Caki2 (cell line): ENCODE measurements around the gene IRX4. TPM values are rescaled to one million over a fixed set of nuclear protein-coding genes. Genes with fewer than 3 reads are reported as not detected.

ENCODE experiments used
- DNase-seq: peaks from one replicate; pipeline ENCODE4 v3.0.0-alpha.2; 2015; ENCODE audit warnings: low read depth
- in situ Hi-C: cut with HindIII; loops from 2 replicates; pipeline ENCODE4 v1.10.0; 2016; ENCODE audit warnings: low sequenced_read_pairs, low pct_unique_long_range_greater_than_20kb, mixed read lengths
- total RNA-seq: library from RNA; depleted of rRNA; stranded (reverse); fragments of >200 nt; shearing (Covaris generic); gene quantifications from 2 replicates; pipeline ENCODE4 v1.2.3, GENCODE V29; 2014; ENCODE audit warnings: low replicate concordance

IRX4 gene
- total RNA-seq, 1 experiment from 2014 or later = not detected

DNA sequence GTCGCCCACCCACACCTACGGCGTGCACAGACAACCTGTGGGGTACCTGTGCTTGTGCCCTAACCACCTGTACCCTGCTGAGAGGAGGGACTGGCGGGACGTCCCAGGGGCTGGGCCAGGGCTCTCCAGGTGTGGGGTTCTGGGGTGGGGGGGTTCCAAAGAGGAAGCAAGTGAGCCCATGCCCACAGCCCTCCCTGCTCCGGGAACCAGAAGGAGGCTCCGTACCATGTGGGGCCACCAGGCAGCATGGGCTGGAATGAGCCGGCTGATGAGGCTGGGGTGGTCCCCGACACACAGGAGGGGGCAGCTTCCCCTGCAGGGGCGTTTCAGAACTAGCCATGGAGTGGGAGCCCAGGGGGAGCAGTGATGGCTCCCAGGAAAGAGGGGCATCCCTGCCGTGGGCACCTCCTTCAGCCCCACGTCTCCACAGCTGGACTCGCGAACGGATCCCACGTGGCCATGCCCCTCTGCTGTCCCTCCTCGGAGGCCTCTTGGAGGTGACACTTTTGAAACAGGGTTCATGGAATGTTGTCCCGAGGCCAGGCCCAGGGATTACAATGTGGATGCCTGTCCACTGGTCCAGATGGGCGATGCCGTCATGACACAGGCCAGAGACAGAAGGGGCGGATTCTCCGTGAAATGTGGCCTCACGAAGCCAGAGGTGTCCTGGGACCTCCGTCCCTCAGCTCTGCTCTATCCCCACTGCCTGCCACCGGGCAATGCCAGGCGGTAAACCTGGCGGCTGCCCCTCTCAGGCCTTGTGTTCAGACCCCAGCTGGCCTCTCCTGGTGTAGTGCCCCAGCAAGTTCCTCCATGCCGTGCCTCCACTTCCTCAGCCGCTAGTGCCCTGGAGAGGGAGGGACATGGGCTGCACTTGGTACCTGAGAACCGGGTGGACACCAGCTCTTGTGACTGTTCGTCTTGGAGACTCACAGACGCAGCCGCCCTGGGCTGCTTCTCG, 33.6 kb upstream of the IRX4 start:
- DNase-seq = no peak
- in situ Hi-C loops = no loop called here

DNA sequence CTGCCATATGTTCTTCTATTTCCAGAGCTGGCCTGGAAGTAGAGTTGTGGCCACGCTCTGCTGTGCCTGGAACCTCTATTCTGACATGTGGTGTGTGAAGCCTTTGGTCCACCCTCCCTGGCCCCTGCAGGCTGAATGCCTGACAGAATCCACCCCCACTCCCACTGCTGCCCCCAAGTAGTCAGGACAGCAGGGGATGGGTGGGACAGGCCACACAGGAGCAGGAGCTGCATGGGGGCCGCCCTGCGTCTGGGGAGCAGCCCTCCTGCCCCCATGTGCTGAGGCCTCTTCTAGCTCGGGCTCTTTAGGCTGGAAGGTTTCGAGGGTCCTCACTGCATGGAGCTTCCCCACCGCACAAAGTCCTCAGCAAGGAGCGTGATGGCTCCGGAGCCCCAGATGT, 32.6 kb upstream of the IRX4 start:
- in situ Hi-C loops = no loop called here
- no peak for DNase-seq

DNA sequence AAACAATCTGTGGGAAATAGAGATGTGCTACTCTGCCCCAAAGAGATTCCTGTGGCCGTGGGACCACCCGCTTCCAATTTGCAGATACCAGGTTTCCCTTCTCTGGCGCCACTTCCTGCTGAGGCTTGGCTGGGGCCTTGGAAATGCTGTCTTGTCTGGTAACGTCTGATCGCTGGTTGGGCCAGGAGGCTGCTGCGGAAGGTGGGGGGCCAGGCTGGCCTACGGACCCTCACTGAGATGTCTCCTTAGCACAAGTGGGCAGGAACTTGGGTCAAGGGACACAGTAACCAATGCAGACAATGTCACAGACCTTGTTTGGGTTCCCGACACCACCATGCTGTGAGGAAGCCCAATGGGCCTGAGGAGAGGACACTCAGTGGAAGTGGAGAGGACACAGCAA, 31.7 kb upstream of the IRX4 start:
- in situ Hi-C loops = no loop called here
- no peak for DNase-seq

DNA sequence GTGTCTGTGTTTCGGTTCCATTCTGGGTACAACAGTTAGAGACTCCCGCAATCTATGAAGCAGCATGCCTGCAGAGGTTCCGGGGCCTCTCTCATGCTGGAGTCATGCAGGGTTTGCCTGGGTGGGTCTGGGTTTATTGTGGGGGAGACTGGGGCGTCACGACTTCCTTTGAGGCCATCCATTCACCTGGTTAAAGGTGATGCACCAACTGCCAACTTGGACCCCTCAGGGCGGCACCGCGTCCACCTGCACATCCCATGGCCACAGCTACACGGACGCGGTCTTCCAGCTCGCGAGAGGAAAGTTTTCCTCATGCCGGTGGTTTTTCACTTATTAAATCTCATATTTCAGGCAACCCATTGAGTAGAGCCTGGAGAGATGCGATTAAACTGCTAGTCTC, 30.9 kb upstream of the IRX4 start:
- no peak for DNase-seq
- in situ Hi-C loops = no loop called here

DNA sequence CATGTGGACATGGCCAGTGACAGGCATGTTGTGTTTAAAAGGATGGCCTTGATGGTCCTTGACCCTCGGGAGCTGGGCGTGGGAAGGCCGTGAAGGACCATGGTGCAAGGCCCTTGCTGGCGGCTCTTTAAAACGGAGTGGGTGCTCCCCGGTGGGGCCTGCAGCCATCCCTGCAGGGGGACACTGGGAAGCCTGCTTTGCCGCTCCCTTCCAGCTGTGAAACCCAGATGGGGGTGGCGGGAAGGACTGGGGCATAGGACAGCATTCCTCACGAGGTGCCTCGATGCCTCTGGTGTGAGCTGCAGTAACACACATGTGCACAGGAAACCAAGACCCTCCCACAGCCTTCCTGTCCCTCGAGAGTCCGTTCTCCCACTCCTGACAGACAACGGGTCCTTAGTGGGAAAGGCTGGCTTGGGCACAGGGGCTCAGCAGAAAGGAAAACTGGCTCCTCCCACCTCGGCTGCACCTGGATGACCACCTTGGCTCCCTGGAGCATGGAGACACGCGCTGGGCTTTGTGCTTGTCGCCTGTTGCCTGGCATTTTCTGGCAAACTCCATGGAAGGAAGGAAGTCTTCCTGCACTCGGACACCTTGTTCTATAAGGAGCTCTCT, 30.3 kb upstream of the IRX4 start:
- in situ Hi-C loops = no loop called here
- no peak for DNase-seq

DNA sequence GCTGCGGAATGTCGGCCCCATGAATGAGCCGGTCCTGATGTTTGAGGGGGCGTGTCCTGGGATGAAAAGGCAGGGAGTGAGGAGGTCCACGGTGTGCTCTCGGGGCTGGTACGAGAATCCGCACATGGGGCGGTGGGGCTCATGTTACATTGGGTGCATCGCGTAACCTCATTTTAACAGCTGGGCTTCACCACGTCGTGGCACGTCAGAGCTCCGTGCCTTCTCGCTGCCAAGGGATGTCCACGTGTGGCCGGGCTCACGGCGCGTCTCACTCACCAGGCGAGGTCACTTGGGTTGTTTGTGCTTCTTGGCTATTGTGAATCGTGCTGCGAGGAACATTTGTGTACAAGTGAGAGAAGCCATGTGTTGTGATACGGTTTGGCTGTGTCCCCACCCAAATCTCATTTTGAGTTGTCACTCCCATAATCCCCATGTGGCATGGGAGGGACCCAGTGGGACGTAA, 29.1 kb upstream of the IRX4 start:
- DNase-seq = no peak
- in situ Hi-C loops = no loop called here

DNA sequence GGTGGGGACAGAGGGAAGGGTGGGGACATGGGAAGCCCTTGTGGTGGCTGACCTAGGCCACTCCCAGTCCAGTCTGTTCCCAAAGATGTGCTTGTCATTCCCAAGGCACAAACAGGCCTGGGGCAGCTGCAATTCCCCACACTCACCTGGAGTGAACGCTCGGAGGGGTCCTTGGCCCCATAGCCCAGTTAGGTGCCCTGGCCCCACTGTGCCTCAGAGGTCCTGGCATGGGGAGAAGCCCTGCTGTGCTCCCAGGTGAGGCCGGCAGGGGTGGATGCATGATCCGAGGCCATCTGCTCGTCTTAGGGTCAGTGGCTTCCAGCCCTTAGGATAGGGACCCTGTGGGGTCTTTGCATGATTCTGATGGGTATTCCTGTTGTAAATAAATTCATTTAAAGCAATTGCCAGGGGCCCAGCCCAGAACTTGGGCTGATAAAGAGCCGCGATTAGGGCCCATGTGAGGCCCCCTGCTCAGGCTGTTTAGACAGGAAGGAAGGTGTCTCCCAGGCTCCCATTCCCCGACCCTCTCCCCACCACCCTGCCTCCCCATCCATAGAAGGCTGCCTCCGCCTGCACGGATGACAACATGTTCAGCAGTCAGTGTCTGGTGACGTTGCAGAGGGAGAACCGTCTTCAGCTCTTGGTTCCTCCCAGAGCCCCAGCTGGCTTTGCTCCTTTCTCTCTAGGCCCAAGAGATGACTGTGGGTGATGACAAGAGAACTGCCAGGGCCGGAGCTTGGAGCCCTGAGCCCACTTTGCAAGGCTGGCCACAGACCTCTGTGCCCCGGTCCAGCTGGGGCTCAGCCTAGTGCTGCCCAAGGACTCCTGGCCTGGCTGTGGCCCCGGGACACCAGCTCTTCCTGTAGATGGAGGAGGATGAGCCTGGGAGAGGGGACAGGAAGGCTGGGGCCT, 28.4 kb upstream of the IRX4 start:
- in situ Hi-C loops = no loop called here
- no peak for DNase-seq

DNA sequence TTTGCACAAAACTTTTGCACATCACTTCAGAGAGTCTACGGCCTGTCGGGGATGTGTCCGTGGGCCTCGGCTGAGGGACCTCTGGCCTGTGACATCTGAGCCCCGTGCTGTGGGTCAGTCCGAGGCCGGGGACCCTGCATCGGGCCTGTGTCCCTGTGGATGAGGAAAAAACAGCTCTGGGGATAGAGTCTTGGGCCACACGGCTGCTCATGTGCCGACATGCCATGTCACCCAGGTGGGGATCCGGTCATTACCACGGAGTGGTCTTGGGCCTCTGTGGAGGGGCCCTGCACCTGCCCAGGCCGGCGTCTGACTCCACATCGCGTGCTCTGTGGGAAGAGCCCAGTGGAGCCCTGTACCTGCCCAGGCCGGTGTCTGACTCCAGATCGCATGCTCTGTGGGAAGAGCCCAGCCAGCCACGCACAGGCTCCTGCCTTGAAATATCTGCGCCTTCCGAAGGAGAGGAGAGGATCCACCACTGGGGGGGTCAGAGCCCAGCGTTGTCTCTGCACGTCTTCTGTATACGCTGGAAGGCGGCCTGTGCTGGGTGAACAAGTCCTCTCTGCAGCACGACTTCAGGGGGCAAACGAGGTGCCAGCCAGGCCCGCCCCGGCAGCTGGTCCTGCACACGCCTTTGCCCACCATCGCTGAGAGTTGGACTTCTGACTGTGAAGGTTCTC, 27.5 kb upstream of the IRX4 start:
- in situ Hi-C loops = no loop called here
- DNase-seq = no peak

DNA sequence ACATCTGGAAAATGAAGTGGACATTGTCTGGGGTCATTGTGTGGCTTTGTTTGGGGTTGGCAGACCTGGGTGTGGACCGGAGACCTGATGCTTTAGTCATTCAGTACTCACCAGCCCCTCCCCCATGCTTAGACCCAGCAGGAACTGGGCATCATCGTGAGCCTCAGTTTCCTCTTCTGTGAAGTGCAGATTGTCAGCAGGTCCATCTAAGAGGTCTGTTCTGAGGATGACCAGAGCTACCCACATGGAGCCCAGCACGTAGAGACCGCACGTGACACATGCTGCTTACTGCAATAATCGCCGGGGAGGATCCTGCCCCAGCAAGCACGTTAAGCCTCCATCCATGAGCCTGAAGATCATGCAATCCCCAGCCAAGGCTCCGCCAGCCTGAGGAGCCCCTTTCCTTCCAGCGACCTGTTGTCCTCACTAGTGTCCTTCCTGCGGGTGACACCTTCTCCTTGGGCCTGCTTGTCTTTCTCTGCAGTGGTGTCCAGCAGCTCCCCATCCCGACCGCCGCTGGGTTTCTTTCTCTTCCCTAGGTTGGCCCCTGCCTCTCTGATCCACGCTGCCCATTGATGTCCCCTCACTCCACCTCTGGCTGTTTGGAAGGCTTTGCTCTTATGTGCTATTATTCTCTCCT, 26.7 kb upstream of the IRX4 start:
- in situ Hi-C loops = no loop called here
- no peak for DNase-seq

DNA sequence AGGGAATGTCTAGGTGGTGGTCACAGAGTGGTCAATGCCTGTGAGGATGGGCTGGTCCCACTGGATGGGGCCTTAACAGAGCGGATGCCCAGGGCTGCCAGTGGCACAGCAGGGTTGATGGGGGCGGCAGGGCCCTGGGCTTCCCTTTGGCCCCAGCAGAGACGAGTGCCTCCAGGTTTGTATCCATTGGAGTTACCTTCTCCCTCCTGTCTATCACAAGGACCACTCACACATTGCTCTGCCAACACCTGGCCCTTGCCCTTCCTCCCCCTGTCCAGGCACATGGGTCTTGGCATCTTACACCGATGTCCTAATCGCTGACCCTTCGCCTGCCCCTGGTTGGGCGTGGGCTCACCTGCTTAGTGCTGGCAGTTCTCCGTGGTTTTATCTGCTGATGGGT, 26.2 kb upstream of the IRX4 start:
- no peak for DNase-seq

DNA sequence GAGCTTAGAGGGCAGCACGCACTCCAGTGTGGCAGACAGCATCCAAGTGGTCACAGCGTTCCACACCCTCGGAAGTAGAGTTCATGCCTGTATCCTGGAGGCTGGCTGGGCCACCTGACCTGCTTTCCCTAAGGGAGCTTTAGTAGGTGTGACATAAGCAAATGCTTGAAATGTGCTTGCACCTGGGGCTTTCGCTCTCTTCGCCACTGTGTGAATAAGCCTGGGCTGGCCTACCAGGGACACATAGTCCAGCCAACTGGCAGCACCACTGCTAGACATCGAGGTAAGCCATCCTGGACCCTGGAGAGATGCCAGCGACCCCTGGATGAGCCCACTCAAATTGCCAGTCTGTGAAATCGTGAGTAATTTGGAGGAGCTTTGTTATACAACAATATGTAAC, 24.9 kb upstream of the IRX4 start:
- in situ Hi-C loops = no loop called here
- no peak for DNase-seq

More for the DNA sequence above, 26.2 kb upstream of the IRX4 start:
- in situ Hi-C loops = no loop called here

DNA sequence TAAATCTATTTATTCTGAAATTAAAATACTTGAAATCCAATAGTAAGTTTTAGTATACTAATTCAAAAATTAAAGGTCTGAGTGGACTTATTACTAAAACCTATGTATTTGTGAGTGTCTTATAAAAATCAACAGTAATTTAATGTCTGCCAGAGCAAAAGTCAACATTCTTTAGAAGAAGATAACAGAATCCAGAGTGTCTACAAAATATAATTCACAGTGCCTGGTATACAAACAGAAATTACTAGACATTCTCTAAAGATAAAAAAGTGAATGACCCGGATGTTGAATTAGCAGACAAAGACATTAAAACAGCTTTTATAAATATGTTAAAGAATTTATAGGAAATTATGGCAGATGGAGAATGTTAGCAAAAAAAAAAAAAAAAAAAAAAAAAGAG, 22.4 kb upstream of the IRX4 start:
- DNase-seq = no peak
- in situ Hi-C loops = no loop called here

DNA sequence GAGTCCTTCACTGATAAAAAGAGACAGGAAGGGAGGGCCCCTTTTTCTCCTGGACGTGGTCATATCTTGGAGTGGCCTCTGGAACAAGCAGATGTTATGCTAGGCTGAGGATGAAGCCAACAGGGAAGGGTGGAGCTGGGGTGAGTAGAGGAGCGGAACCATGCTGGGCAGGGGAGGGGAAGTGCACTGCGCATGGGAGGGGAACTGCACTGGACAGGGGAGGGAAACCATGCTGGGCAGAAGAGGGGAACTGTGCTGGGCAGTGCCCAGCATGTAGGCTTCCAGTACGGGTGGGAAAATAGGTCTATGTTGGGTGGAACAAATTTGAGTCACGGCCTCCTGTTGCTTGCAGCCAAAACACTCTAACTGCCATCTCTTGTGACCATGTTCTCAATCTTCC, 19.3 kb upstream of the IRX4 start:
- in situ Hi-C loops = no loop called here

DNA sequence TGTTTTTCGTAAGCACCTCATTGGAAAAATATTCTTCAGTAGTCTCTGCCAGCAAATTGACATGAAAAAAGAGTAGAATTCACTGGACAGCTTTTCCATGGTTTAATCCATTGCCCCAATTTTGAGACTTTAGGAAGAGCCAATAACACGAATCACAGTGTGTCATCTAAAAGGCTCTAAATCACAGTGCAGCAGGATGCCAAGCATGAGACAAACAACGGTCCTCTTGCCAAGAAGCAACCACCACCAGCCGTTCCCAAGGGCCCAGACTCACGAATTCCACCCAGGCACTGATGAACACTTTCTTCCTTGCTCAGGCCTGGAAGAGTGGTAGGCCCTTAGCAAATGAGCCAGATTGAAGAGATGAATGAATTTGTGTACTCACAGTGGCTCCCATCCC, 18.3 kb upstream of the IRX4 start:
- DNase-seq = no peak
- in situ Hi-C loops = no loop called here

More for the DNA sequence above, 19.3 kb upstream of the IRX4 start:
- DNase-seq = no peak

DNA sequence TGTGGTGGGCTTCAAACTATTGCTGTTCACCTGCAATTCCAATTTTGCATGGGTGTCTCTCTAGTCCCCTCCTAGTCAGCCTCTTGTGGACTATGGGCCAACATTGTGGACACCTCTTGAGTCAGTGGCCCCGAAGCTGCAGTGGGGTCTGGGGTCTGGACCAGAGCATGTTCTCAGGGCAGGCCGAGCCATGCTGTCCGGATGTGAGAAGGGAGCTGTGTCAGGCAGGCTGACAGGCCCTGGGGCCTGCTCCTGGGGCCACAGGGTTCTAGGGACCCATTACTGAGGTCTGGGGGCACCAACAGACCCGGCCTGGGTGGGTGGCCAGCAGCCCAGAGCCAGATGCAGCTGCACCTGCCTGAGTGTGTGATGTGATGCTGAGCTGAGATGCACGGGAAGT, 16.5 kb upstream of the IRX4 start:
- no peak for DNase-seq
- in situ Hi-C loops = no loop called here

DNA sequence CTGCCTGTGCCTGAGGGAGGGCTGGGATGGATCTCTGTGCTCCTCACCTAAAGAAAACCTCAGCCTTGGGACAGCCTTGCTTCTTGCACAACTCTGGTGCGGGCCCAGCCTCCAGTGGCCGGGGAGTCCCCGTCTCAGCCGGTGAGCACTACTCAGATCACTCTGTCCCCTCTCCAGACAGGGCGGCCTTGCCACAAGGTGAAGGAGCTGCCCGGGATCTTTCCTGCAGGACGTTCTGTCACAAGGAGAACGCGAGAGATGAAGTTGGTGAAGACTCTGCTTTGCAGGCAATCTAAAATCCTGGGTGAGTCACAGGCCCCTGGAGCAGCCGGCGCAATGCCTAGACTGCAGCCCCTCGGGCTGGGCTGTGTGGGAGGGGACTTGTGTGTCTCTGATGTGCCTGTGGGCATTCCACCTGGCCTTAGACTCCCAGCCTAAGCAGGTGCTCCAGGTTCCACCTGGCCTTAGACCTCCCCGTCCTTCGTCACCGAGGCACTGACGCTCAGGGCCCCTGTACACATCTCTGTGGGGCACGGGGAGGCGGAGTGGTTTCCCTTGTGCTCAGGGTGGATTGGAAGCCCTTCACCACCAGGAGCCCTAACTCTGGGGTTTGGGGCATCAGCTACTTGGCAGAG, 15.2 kb upstream of the IRX4 start:
- in situ Hi-C loops = no loop called here

DNA sequence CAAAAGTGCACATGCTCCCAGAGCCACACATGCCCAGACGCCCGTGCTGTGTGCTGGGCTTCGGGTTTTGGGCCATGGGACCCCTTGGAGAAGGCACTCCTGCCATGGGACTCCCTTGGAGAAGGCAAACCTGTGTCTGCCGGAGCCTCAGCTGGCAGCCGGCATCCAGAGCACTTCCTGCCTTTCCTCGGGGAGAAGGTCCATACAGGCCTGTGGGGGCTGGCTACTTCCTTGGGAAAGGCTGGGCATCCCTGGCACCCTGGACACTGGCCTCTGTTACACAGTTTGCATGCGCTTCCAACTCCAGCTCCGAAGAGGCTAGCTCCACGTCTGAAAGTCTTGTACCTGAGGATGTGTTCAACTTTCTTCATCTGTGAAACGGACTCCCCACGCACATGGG, 14.7 kb upstream of the IRX4 start:
- DNase-seq = no peak
- in situ Hi-C loops = no loop called here

More for the DNA sequence above, 15.2 kb upstream of the IRX4 start:
- no peak for DNase-seq
